NCI-H2227 (cell line): ENCODE data around the gene KRT79.

Experiments used
- DNase-seq: peaks from one replicate; lab custom pipeline; 2025; ENCODE audit not compliant: unreplicated experiment; lab: John Stamatoyannopoulos, UW

Gene KRT79

DNA sequence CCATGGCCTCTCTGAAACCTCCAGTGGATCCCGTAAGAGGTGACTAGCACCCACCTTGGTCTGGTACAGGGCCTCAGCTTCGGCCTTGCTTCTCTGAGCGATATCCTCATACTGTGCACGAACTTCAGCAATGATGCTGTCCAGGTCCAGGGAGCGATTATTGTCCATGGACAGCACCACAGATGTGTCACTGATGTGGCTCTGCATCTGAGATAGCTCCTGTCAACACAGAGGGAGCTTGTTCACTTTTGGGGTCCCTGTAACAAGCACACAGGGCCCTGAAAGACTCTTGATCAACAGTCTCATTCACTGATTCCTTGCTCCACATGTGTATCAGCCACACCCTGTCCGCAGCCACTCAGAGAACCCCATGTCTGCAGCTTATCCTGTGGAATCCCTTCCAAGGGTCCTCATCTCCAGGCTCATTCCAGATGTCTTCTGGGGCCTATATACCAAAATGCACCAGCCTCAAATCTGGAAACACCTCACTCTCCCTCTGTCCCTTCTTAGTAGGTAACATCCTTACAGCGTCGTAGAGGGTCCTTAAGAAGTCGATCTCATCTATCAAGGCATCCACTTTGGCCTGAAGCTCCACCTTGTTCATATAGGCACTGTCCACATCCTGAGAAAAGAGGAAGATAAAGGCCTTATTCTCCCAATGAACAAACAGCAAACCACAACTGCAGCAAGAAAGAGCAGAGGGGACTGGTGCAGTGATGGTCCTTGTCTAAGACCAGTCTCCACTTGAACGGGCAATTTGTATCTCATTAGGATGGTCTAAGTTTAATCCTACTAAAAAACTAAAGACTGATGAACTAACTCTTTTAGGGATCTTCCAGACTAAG, 41.7 kb downstream of the KRT79 start:
- no peak for DNase-seq

GRCh38 chr12:52791271-52792184, 42.6 kb downstream of the KRT79 start:
- DNase-seq = no peak

GRCh38 chr12:52790427-52791270, 43.5 kb downstream of the KRT79 start:
- DNase-seq = no peak

- DNase-seq = no peak
Observed at GRCh38 chr12:52789637-52790426, 44.3 kb downstream of the KRT79 start.

- no peak for DNase-seq
Observed at GRCh38 chr12:52788876-52789636, 45.1 kb downstream of the KRT79 start.

GRCh38 chr12:52788192-52788875, 45.8 kb downstream of the KRT79 start:
- DNase-seq = no peak

- no peak for DNase-seq
Observed at GRCh38 chr12:52787324-52788191, 46.6 kb downstream of the KRT79 start.

GRCh38 chr12:52784909-52785308, 49.2 kb downstream of the KRT79 start:
- no peak for DNase-seq

- no peak for DNase-seq
Observed at GRCh38 chr12:52783563-52784316, 50.4 kb downstream of the KRT79 start.

DNA sequence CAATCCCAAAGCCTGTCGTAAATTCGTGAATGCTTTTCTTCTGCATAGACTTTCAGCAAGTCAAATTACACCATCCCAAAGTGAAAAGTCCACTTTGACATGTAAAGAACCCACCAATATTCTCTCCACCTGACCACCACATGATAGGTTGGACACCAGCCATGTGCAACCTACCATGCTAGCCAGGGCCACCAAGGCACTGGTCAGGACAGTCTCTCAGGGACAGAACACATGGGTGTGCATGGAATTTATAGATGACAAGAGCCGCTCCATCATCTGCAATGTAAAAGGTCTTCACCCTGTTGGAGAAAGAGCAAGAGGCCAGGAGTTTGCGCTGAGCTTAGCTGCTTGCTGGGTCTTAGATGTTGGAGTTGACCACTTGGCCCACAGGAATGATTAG, 51.6 kb downstream of the KRT79 start:
- no peak for DNase-seq

DNA sequence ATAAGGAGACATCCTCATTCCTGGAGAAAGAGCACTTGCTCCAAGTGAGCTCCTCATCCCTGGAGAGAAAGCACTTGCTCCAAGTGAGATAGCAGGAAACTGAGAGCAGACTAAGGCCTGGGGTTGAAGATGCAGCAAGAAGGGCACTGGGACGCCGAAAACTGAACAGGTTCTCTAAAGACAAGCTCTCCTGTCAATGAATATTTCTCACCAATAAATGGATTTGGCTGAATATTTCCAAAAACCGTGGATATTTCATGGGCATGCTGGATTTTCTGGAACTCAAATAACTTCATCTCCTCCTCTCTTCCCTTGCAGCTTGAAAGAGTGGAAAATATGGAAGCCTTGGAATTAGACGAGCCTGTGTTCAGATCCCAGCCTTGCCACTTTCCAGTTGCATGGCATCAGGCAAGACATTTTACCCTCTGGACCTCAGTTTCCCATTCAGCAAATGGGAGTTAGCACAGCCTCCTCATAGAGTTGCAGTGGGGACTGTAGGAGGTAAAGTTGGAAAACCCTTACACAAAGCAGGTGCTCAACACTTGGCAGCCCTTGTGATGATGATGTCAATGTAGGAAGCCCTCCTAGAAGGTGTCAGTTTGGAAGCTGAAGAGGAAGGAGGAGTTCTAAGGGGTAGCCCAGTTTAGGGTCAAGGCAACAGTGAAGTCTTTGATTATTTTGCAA, 52.6 kb downstream of the KRT79 start:
- DNase-seq = no peak

DNA sequence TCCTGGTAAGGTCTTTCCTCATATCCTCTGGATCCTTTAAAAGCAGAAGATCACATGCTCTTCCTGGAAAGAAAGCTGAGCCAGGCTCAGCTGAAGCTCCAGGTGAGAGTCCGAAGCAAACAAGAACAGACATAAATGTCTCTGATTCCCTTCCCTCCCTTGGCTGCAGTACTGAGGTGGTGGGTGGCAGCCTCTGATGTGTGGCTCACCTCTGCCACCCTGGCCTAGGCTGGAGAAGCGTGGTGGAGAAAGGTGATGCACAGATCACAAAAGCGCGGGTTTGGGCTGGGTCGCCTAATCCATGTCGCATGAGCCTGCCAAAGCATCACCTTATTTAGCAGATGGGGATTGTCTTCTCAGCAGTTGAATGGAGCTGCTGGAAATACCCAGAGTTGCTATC, 54.2 kb downstream of the KRT79 start:
- no peak for DNase-seq

- no peak for DNase-seq
Observed at GRCh38 chr12:52778833-52779232, 55.3 kb downstream of the KRT79 start.

- no peak for DNase-seq
Observed at GRCh38 chr12:52777566-52777965, 56.5 kb downstream of the KRT79 start.

- no peak for DNase-seq
Observed at GRCh38 chr12:52776913-52777395, 57.2 kb downstream of the KRT79 start, which contains the start of gene KRT76. KRT76 (minus strand) TSS chr12:52777345; CDS start chr12:52777291, 54 bp downstream.

GRCh38 chr12:52776435-52776834, 57.7 kb downstream of the KRT79 start:
- DNase-seq = no peak
